H1 (cell line): ENCODE data around the gene TFCP2L1. TPM values are rescaled to one million over a fixed set of nuclear protein-coding genes. Genes with fewer than 3 reads are reported as not detected.

Experiments used
- CTCF ChIA-PET: fragments of 300-600 bp; sonication (Branson Sonifier 250); formaldehyde crosslinking; loops from one replicate; lab custom pipeline; 2021; ENCODE audit not compliant: partially characterized antibody; lab: Charles Lee
- POLR2A ChIA-PET: fragments of 300-600 bp; sonication (Branson Sonifier 250); formaldehyde crosslinking; loops from one replicate; lab custom pipeline; 2021; ENCODE audit warnings: inconsistent platforms; ENCODE audit not compliant: partially characterized antibody; lab: Charles Lee
- DNase-seq, 2 experiments: peaks; one replicate each; pipeline versions ENCODE4 v3.0.0 to v3.0.0-alpha.2; 2010 to 2022; ENCODE audit warnings: low spot score in 2 of 2, low read depth in 1 of 2, mixed read lengths in 1 of 2
- FAIRE-seq: peaks from 2 replicates; lab custom pipeline; 2011; peaks lifted over from hg19 to GRCh38; lab: Jason Lieb, UNC
- H2AFZ ChIP-seq: 2 replicates; pipeline ENCODE4 v1.8.1; 2012; ENCODE audit warnings: low read length, inconsistent platforms
- H2AK5ac ChIP-seq: 2 replicates; pipeline ENCODE4 v1.6.1; 2013; ENCODE audit warnings: low read depth, low read length
- H2BK120ac ChIP-seq: replicated peaks from 2 replicates; pipeline ENCODE3; 2013; ENCODE audit warnings: low read depth, low read length, inconsistent platforms
- H2BK12ac ChIP-seq: 2 replicates; pipeline ENCODE4 v1.6.1; 2013; ENCODE audit warnings: low read depth, low read length
- H2BK15ac ChIP-seq: 2 replicates; pipeline ENCODE4 v1.6.1; 2013; ENCODE audit warnings: low read length
- H2BK20ac ChIP-seq: 2 replicates; pipeline ENCODE4 v1.6.1; 2013; ENCODE audit warnings: low read length
- H2BK5ac ChIP-seq: 2 replicates; pipeline ENCODE4 v1.6.1; 2013; ENCODE audit warnings: low read depth, low read length
- H3K14ac ChIP-seq: 2 replicates; pipeline ENCODE4 v1.6.1; 2013; ENCODE audit warnings: inconsistent platforms; ENCODE audit not compliant: insufficient read length
- H3K18ac ChIP-seq: 2 replicates; pipeline ENCODE4 v1.6.1; 2013; ENCODE audit warnings: low read length; ENCODE audit errors: extremely low read depth
- H3K23ac ChIP-seq: 2 replicates; pipeline ENCODE4 v1.6.1; 2013; ENCODE audit warnings: inconsistent platforms; ENCODE audit not compliant: insufficient read length
- H3K23me2 ChIP-seq: 2 replicates; pipeline ENCODE4 v1.6.1; 2013; ENCODE audit warnings: low read depth, low read length
- H3K27ac ChIP-seq: 2 replicates; pipeline ENCODE4 v1.6.1; 2011; ENCODE audit warnings: low read depth, low read length, inconsistent platforms
- H3K27me3 ChIP-seq, 4 experiments: replicated peaks in 1 of 4; 1 replicate in 1 of 4; 2 replicates in 3 of 4; pipeline versions ENCODE4 v1.6.1 to v1.8.1; 2011 to 2013; ENCODE audit warnings: low read length in 3 of 4, mild to moderate bottlenecking in 3 of 4, inconsistent platforms in 2 of 4, mixed read lengths in 2 of 4, moderate library complexity in 1 of 4; ENCODE audit not compliant: control insufficient read depth in 3 of 4, insufficient read depth in 3 of 4; ENCODE audit errors: extremely low read depth in 1 of 4
- H3K36me3 ChIP-seq, 4 experiments: 2 replicates each; pipeline versions ENCODE4 v1.6.1 to v1.8.1; 2011 to 2013; ENCODE audit warnings: mild to moderate bottlenecking in 4 of 4, low read length in 3 of 4, moderate library complexity in 2 of 4, control low read depth in 1 of 4, inconsistent platforms in 1 of 4; ENCODE audit not compliant: insufficient read depth in 4 of 4, control insufficient read depth in 2 of 4
- H3K4ac ChIP-seq: replicated peaks from 2 replicates; pipeline ENCODE3; 2013; ENCODE audit warnings: low read length, low read depth, mixed read lengths, inconsistent platforms; ENCODE audit not compliant: insufficient read length
- H3K4me1 ChIP-seq, 4 experiments: replicated peaks in 1 of 4; 1 replicate in 1 of 4; 2 replicates in 3 of 4; pipeline versions ENCODE4 v1.6.1 to v1.8.1; 2011 to 2013; ENCODE audit warnings: low read length in 3 of 4, inconsistent platforms in 2 of 4, mixed read lengths in 1 of 4; ENCODE audit not compliant: insufficient read depth in 4 of 4, control insufficient read depth in 3 of 4
- H3K4me2 ChIP-seq, 2 experiments: 2 replicates each; pipeline versions ENCODE4 v1.6.1 to v1.8.1; 2011 to 2013; ENCODE audit warnings: low read depth in 2 of 2, low read length in 2 of 2, control low read depth in 1 of 2, inconsistent platforms in 1 of 2, mild to moderate bottlenecking in 1 of 2; ENCODE audit not compliant: insufficient read depth in 1 of 2
- H3K4me3 ChIP-seq, 4 experiments: fragments of 200-600, 300-600 bp in 1 of 4; sonication (generic), shearing (Covaris generic), sonication (Bioruptor Twin) in 1 of 4; 2 replicates each; pipeline versions ENCODE4 v1.5.1 to v1.8.1; 2011 to 2016; ENCODE audit warnings: low read length in 4 of 4, low read depth in 3 of 4, control low read depth in 2 of 4, inconsistent platforms in 2 of 4, mild to moderate bottlenecking in 2 of 4, mixed read lengths in 1 of 4, moderate library complexity in 1 of 4; ENCODE audit not compliant: insufficient read depth in 2 of 4; ENCODE audit errors: extremely low read depth in 1 of 4
- H3K56ac ChIP-seq: replicated peaks from 2 replicates; pipeline ENCODE3; 2013; ENCODE audit warnings: low read depth, mild to moderate bottlenecking, mixed read lengths, low read length, inconsistent platforms; ENCODE audit not compliant: insufficient read length
- H3K79me1 ChIP-seq: 2 replicates; pipeline ENCODE4 v1.6.1; 2013; ENCODE audit warnings: low read depth, low read length, control low read depth
- H3K79me2 ChIP-seq, 2 experiments: 2 replicates each; pipeline versions ENCODE4 v1.6.1 to v1.8.1; 2012 to 2013; ENCODE audit warnings: low read length in 2 of 2, mild to moderate bottlenecking in 2 of 2, inconsistent platforms in 1 of 2; ENCODE audit not compliant: insufficient read depth in 2 of 2, control insufficient read depth in 1 of 2
- H3K9ac ChIP-seq, 4 experiments: replicated peaks in 1 of 4; 1 replicate in 1 of 4; 2 replicates in 3 of 4; pipeline versions ENCODE4 v1.6.1 to v1.8.1; 2011 to 2013; ENCODE audit warnings: low read depth in 3 of 4, low read length in 3 of 4, control low read depth in 2 of 4, mild to moderate bottlenecking in 2 of 4, moderate library complexity in 2 of 4, inconsistent platforms in 1 of 4; ENCODE audit errors: extremely low read depth in 1 of 4
- H3K9me3 ChIP-seq, 2 experiments: 2 replicates each; pipeline versions ENCODE4 v1.6.1 to v1.8.1; 2012 to 2013; ENCODE audit warnings: mild to moderate bottlenecking in 2 of 2, moderate library complexity in 2 of 2, control low read depth in 1 of 2, inconsistent platforms in 1 of 2, low read depth in 1 of 2, low read length in 1 of 2, mixed read lengths in 1 of 2; ENCODE audit not compliant: insufficient read depth in 2 of 2
- H4K20me1 ChIP-seq, 2 experiments: replicated peaks in 1 of 2; 2 replicates each; pipeline versions ENCODE3 to v1.8.1; 2011 to 2013; ENCODE audit warnings: inconsistent platforms in 2 of 2, low read length in 2 of 2, mild to moderate bottlenecking in 1 of 2; ENCODE audit not compliant: insufficient read depth in 2 of 2, control insufficient read depth in 1 of 2
- H4K5ac ChIP-seq: 2 replicates; pipeline ENCODE4 v1.6.1; 2013; ENCODE audit warnings: low read length, low read depth, mixed read lengths, inconsistent platforms; ENCODE audit not compliant: insufficient read length
- H4K8ac ChIP-seq: 2 replicates; pipeline ENCODE4 v1.8.0; 2013; ENCODE audit warnings: mild to moderate bottlenecking, moderate library complexity, low read length, inconsistent platforms; ENCODE audit not compliant: insufficient read depth; ENCODE audit errors: extremely low read depth
- H4K91ac ChIP-seq: replicated peaks from 2 replicates; pipeline ENCODE3; 2013; ENCODE audit warnings: low read length, mixed read lengths, inconsistent platforms; ENCODE audit not compliant: insufficient read length
- CBX5 ChIP-seq: fragments of 300-800, 300-1000 bp; sonication (generic); IDR thresholded peaks from 2 replicates; pipeline ENCODE4 v1.7.1; 2016; ENCODE audit warnings: antibody characterized with exemption, low read length, low read depth
- CREB1 ChIP-seq: IDR thresholded peaks from 2 replicates; pipeline ENCODE4 v1.6.1; 2012; ENCODE audit warnings: inconsistent platforms
- KDM5A ChIP-seq: fragments of 200-600 bp; IDR thresholded peaks from 2 replicates; pipeline ENCODE4 v1.7.1; 2012; ENCODE audit warnings: mild to moderate bottlenecking, low read length, inconsistent platforms, mixed read lengths
- SIRT6 ChIP-seq: IDR thresholded peaks from one replicate; pipeline ENCODE4 v1.7.1; 2012; ENCODE audit warnings: low read length, inconsistent platforms
- TAF1 ChIP-seq: IDR thresholded peaks from 2 replicates; pipeline ENCODE4 v1.6.1; 2011; ENCODE audit warnings: mild to moderate bottlenecking, low read depth, low read length
- YY1 ChIP-seq: IDR thresholded peaks from 2 replicates; pipeline ENCODE4 v1.6.1; 2011; ENCODE audit warnings: low read depth, mild to moderate bottlenecking, low read length
- WGBS, 2 experiments: shearing (Covaris generic) in 1 of 2; methylation state at CpG; one replicate each; pipeline versions ENCODE4 v1.1.6 to v1.1.7; 2013 to 2015; ENCODE audit warnings: low lambda C conversion rate in 2 of 2, mixed read lengths in 2 of 2, inconsistent platforms in 1 of 2, low coverage in 1 of 2, missing lambda C conversion rate in 1 of 2; ENCODE audit not compliant: insufficient replicate concordance in 2 of 2, insufficient coverage in 1 of 2, insufficient read length in 1 of 2; ENCODE audit errors: extremely low coverage in 1 of 2, missing lambda C conversion rate in 1 of 2; 5-methylcytosine and 5-hydroxymethylcytosine counted together
- polyA plus RNA-seq, 7 experiments: library from polyadenylated mRNA; depleted of rRNA in 3 of 7; stranded (reverse) in 5 of 7; unstranded in 2 of 7; fragments of >200 nt in 5 of 7; fragments of 200-250 nt in 2 of 7; gene quantifications; 1 replicate in 5 of 7; 2 replicates in 1 of 7; 4 replicates in 1 of 7; pipeline versions ENCODE4 v1.2.1 to v1.2.3, GENCODE V29; 2011 to 2013; ENCODE audit warnings: missing spikeins in 2 of 7, mixed read lengths in 2 of 7
- total RNA-seq: library from RNA; stranded (reverse); fragmentation: NEBNext Ultra II Directional; extraction: Animal tissue kit (Norgen Biotek cat#: 25700); gene quantifications from 2 replicates; pipeline ENCODE4 v1.2.1, GENCODE V29; 2021

TFCP2L1 gene
- total and polyA plus RNA-seq, 2 of the 8 experiments (the other 6 are each of a cell fraction or from before 2014, with no cell fraction given) = 1.5 to 3.8 TPM

DNA sequence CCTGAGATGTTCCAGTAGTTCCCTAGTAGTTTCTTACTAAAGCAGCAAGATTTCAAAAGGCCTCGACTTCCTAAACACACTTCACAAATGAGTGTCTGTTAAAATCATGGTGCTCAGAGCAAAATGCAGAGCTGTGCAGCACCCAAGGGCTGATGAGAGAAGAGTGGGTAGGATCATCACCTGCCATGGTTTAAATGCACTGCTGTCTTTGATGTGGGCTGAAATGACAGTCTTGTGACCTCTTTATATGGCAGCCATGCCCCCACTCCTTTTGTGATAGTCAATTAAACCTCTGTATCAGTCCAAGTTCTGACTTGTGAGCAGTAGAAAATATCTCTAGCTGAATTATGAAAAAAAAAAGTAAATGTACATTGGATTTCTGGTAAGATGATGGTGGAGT, 107.1 kb downstream of the TFCP2L1 start:
- no peaks in the 10 kb centered on the region for H3K79me1 ChIP-seq
- H2BK12ac ChIP-seq = no peak overlapping the region
- H3K4me2 ChIP-seq = no peak overlapping the region
- no peak overlapping the region for H2AK5ac ChIP-seq
- no peak overlapping the region for H2AFZ ChIP-seq
- H3K36me3 ChIP-seq = no peaks in the 10 kb centered on the region
- no peaks in the 10 kb centered on the region for H3K23me2 ChIP-seq
- FAIRE-seq = no peak
- no peak overlapping the region for H3K56ac ChIP-seq
- no peaks in the 10 kb centered on the region for H4K20me1 ChIP-seq
- H3K9ac ChIP-seq = no peak overlapping the region
- H3K4me1 ChIP-seq = no peaks in the 10 kb centered on the region; a peak in 1 of 7 replicates
- H3K18ac ChIP-seq = no peak overlapping the region
- H2BK5ac ChIP-seq = no peak overlapping the region
- H2BK20ac ChIP-seq = no peak overlapping the region
- no peak overlapping the region for H2BK15ac ChIP-seq
- H4K8ac ChIP-seq = no peak overlapping the region
- H4K91ac ChIP-seq = no peak overlapping the region
- H3K9me3 ChIP-seq = no peaks in the 10 kb centered on the region
- no peaks in the 10 kb centered on the region for H3K79me2 ChIP-seq
- no peak overlapping the region for H3K27ac ChIP-seq
- WGBS, 2 experiments = 86% methylated on average over 1 of the region's 1 CpG; no CpG with 5 or more reads in 1 of the 2 experiments
- no peak for TF ChIP-seq CREB1
- TF ChIP-seq YY1 = no peak
- TF ChIP-seq SIRT6 = no peak
- no peak for TF ChIP-seq TAF1
- no peak for TF ChIP-seq CBX5
- no peak for TF ChIP-seq KDM5A
- no peak overlapping the region for H4K5ac ChIP-seq
- H3K14ac ChIP-seq = no peak overlapping the region
- no peak overlapping the region for H2BK120ac ChIP-seq
- H3K23ac ChIP-seq = no peak overlapping the region
- ChIA-PET POLR2A (no interaction called here), CTCF (no interaction called here)
- H3K4ac ChIP-seq = no peak overlapping the region
- no peaks in the 10 kb centered on the region; a peak in 3 of 7 replicates for H3K27me3 ChIP-seq
- no peak overlapping the region for H3K4me3 ChIP-seq
- no peak for DNase-seq
